HepG2 (cell line): ENCODE results near the gene ZCCHC9. TPM values are rescaled to one million over a fixed set of nuclear protein-coding genes. Genes with fewer than 3 reads are reported as not detected.

Source experiments
- AHDC1 ChIP-seq: sonication (generic); formaldehyde crosslinking; IDR thresholded peaks from 2 replicates; pipeline ENCODE4 v1.5.1; 2020; ENCODE audit warnings: mild to moderate bottlenecking, missing genetic modification reagents, borderline replicate concordance
- ATF4 ChIP-seq, 2 experiments: fragments of 450-650 bp in 1 of 2; sonication (generic) in 1 of 2; formaldehyde crosslinking; IDR thresholded peaks; 2 replicates each; pipeline versions ENCODE4 v1.5.0 to v1.8.0; 2020 to 2022; ENCODE audit warnings: mild to moderate bottlenecking in 1 of 2, missing genetic modification reagents in 1 of 2
- CEBPG ChIP-seq: IDR thresholded peaks from 2 replicates; pipeline ENCODE4 v1.6.1; 2016
- GTF2F1 ChIP-seq: fragments of 150-350 bp; IDR thresholded peaks from 2 replicates; pipeline ENCODE4 v1.6.1; 2014; ENCODE audit warnings: low read length
- HHEX ChIP-seq: IDR thresholded peaks from 2 replicates; pipeline ENCODE4 v1.6.1; 2016; ENCODE audit warnings: control low read depth
- MIER3 ChIP-seq: IDR thresholded peaks from 2 replicates; pipeline ENCODE4 v1.6.1; 2016; ENCODE audit warnings: missing compliant biosample characterization, borderline replicate concordance
- NFATC3 ChIP-seq: sonication (generic); formaldehyde crosslinking; IDR thresholded peaks from 2 replicates; pipeline ENCODE4 v1.5.1; 2020; ENCODE audit warnings: mild to moderate bottlenecking, missing genetic modification reagents
- PHF20 ChIP-seq: sonication (generic); formaldehyde crosslinking; IDR thresholded peaks from 2 replicates; pipeline ENCODE4 v1.5.0; 2020; ENCODE audit warnings: mild to moderate bottlenecking, missing genetic modification reagents
- SIX1 ChIP-seq: sonication (generic); formaldehyde crosslinking; IDR thresholded peaks from 2 replicates; pipeline ENCODE4 v1.4.0; 2020; ENCODE audit warnings: missing genetic modification reagents, borderline replicate concordance
- THAP11 ChIP-seq: IDR thresholded peaks from 2 replicates; pipeline ENCODE4 v1.6.1; 2016; ENCODE audit warnings: missing biosample characterization, missing genetic modification reagents
- TOE1 ChIP-seq: sonication (generic); formaldehyde crosslinking; IDR thresholded peaks from 2 replicates; pipeline ENCODE4 v1.4.0; 2020; ENCODE audit warnings: mild to moderate bottlenecking, missing genetic modification reagents
- ZBED4 ChIP-seq: sonication (generic); formaldehyde crosslinking; IDR thresholded peaks from 2 replicates; pipeline ENCODE4 v1.4.0; 2020; ENCODE audit warnings: missing genetic modification reagents, borderline replicate concordance
- ZNF639 ChIP-seq: conservative IDR thresholded peaks from 2 replicates; pipeline ENCODE4 v1.6.1; 2018; ENCODE audit warnings: missing genetic modification reagents
- ZNF749 ChIP-seq: sonication (generic); formaldehyde crosslinking; IDR thresholded peaks from 2 replicates; pipeline ENCODE4 v1.8.0; 2022; ENCODE audit warnings: mild to moderate bottlenecking, missing genetic modification reagents, moderate library complexity, borderline replicate concordance
- ZNF792 ChIP-seq: IDR thresholded peaks from 2 replicates; pipeline ENCODE4 v1.6.1; 2016
- polyA plus RNA-seq, 8 experiments: library from polyadenylated mRNA; depleted of rRNA in 3 of 8; stranded (reverse) in 7 of 8; unstranded in 1 of 8; fragments of >200 nt; fragmentation: Illumina TruSeq in 4 of 8; extraction: Trizol in 4 of 8; gene quantifications; 2 replicates each; pipeline versions ENCODE4 v1.2.1 to v1.2.3, GENCODE V29; 2011 to 2016; ENCODE audit warnings: low read depth in 4 of 8, missing spikeins in 1 of 8, mixed read lengths in 1 of 8; ENCODE audit not compliant: insufficient read depth in 1 of 8
- total RNA-seq, 5 experiments: library from RNA; depleted of rRNA; stranded (reverse); fragments of >200 nt; fragmentation: Illumina TruSeq; extraction: Trizol; gene quantifications; 2 replicates each; pipeline ENCODE4 v1.2.3, GENCODE V29; 2016; ENCODE audit warnings: low read depth in 1 of 5
- TF ChIP-seq, protein P1 (sequence below): IDR thresholded peaks from 2 replicates; pipeline ENCODE4 v1.6.1; 2012; ENCODE audit warnings: inconsistent platforms
- TF ChIP-seq, protein P2 (sequence below): sonication (generic); formaldehyde crosslinking; IDR thresholded peaks from 2 replicates; pipeline ENCODE4 v1.8.1; 2023; ENCODE audit warnings: missing genetic modification reagents, inconsistent platforms, borderline replicate concordance

The ZCCHC9 gene
- total and polyA plus RNA-seq, 2 of the 13 experiments (the other 11 are each of a cell fraction or from before 2014, with no cell fraction given) = 28.7 to 52.5 TPM

DNA sequence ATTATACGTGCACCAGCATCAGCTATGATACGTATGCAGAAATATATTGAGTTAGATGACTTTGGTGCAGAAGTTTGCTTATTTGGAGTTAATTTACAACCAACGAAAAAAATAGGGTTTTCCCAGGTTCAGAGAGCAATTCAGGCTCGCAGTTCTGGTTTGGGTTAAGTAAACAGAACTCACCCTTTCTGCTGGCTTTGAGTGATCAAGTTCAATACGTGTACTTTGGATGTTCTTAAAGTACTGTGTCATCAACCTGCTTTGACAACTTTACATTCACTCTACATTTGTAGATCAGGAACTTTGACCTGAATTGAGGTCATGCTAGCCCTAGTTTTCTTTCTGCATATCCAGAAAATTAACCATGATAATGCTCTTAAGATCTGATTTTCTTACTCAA lies 51.8 kb downstream of the ZCCHC9 start (continued):
- TF ChIP-seq ZBED4 = peak; percentile 68; the same call in 1 of the 2 replicates
- peak; percentile 72; the same call in 1 of the 2 replicates for TF ChIP-seq TOE1 (CRISPR knock-in tag)
- TF ChIP-seq SIX1 (CRISPR knock-in tag) = peak; percentile 64; the same call in 1 of the 2 replicates
- TF ChIP-seq ZNF792 (CRISPR knock-in tag) = peak; percentile 60; the same call in 1 of the 2 replicates
- TF ChIP-seq AHDC1 = peak; percentile 97
- no peak for TF ChIP-seq ZNF639
- peak; percentile 68; the same call in 1 of the 2 replicates for TF ChIP-seq HHEX (CRISPR knock-in tag)
- no peak for TF ChIP-seq NFATC3
- no peak for TF ChIP-seq PHF20 (CRISPR knock-in tag)
- TF ChIP-seq, protein P1, sequence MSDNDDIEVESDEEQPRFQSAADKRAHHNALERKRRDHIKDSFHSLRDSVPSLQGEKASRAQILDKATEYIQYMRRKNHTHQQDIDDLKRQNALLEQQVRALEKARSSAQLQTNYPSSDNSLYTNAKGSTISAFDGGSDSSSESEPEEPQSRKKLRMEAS = 0 out of 2 replicates have a peak, but pooled peaks have one; percentile 44
- TF ChIP-seq, protein P2, sequence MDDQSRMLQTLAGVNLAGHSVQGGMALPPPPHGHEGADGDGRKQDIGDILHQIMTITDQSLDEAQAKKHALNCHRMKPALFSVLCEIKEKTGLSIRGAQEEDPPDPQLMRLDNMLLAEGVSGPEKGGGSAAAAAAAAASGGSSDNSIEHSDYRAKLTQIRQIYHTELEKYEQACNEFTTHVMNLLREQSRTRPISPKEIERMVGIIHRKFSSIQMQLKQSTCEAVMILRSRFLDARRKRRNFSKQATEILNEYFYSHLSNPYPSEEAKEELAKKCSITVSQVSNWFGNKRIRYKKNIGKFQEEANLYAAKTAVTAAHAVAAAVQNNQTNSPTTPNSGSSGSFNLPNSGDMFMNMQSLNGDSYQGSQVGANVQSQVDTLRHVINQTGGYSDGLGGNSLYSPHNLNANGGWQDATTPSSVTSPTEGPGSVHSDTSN (CRISPR knock-in tag) = no peak
- TF ChIP-seq CEBPG (CRISPR knock-in tag) = peak; percentile 45; the same call in 1 of the 2 replicates
- no peak for TF ChIP-seq ZNF749 (CRISPR knock-in tag)
- peak in 1 of 2 experiments; percentile 67; a peak in 1 of 4 replicates for TF ChIP-seq ATF4 (CRISPR knock-in tag; IDR thresholded peaks at IDR 0.05)
- TF ChIP-seq THAP11 (CRISPR knock-in tag) = peak; percentile 73
- no peak for TF ChIP-seq GTF2F1
- TF ChIP-seq MIER3 (CRISPR knock-in tag) = peak; percentile 72; the same call in 1 of the 2 replicates
